GM19035 (cell line): Measurements from ENCODE around the gene PAFAH2.

Source experiments
- ATAC-seq: cut with Tn5 transposase; IDR thresholded peaks from one replicate; pipeline ENCODE4 v1.9.1; 2021; ENCODE audit not compliant: unreplicated experiment

Gene PAFAH2

GRCh38 chr1:26031611-26032220 lies 33.9 kb upstream of the PAFAH2 start:
- ATAC-seq, result no peak

GRCh38 chr1:26031196-26031595 lies 33.3 kb upstream of the PAFAH2 start:
- ATAC-seq, result no peak

- no peak for ATAC-seq
These were observed 32.1 kb upstream of the PAFAH2 start for GRCh38 chr1:26029864-26030481.

GRCh38 chr1:26029054-26029863 lies 31.4 kb upstream of the PAFAH2 start:
- no peak for ATAC-seq

- no peak for ATAC-seq
These were observed 30.7 kb upstream of the PAFAH2 start for GRCh38 chr1:26028490-26028980.

GRCh38 chr1:26027716-26028489 lies 30.0 kb upstream of the PAFAH2 start:
- ATAC-seq, result no peak

- no peak for ATAC-seq
These were observed 27.7 kb upstream of the PAFAH2 start for GRCh38 chr1:26025517-26025916.

- no peak for ATAC-seq
These were observed 27.2 kb upstream of the PAFAH2 start for GRCh38 chr1:26025060-26025459.

- no peak for ATAC-seq
These were observed 26.0 kb upstream of the PAFAH2 start for GRCh38 chr1:26023826-26024225.

GRCh38 chr1:26023009-26023408 lies 25.1 kb upstream of the PAFAH2 start:
- no peak for ATAC-seq

- no peak for ATAC-seq
These were observed 24.5 kb upstream of the PAFAH2 start for GRCh38 chr1:26022404-26022779.

GRCh38 chr1:26021647-26022403 lies 24.0 kb upstream of the PAFAH2 start, which contains the start of gene EXTL1:
EXTL1 (plus strand) TSS chr1:26021775; CDS start chr1:26022647, 872 bp downstream.
- ATAC-seq, result no peak

- ATAC-seq, result no peak
These were observed 23.2 kb upstream of the PAFAH2 start for GRCh38 chr1:26020941-26021646.

GRCh38 chr1:26020330-26020768 lies 22.5 kb upstream of the PAFAH2 start:
- ATAC-seq, result no peak

- no peak for ATAC-seq
These were observed 21.9 kb upstream of the PAFAH2 start for GRCh38 chr1:26019641-26020315.

GRCh38 chr1:26017606-26018005 lies 19.7 kb upstream of the PAFAH2 start:
- no peak for ATAC-seq

- no peak for ATAC-seq
These were observed 19.2 kb upstream of the PAFAH2 start for GRCh38 chr1:26016953-26017545.

- ATAC-seq, result no peak
These were observed 18.5 kb upstream of the PAFAH2 start for GRCh38 chr1:26016258-26016952.
